ACC112 (cell line): ENCODE measurements around the gene POU2F3.

Source experiments
- H2AFZ ChIP-seq: fragments of 200-600 bp; sonication (generic); one replicate; pipeline ENCODE4 v1.6.0; 2017; ENCODE audit warnings: antibody characterized with exemption, low read length; ENCODE audit not compliant: unreplicated experiment
- H3K27ac ChIP-seq: fragments of 200-600 bp; sonication (generic); 2 replicates; pipeline ENCODE4 v1.5.1; 2014; ENCODE audit warnings: low read depth, mild to moderate bottlenecking, antibody characterized with exemption, low read length, moderate library complexity
- H3K27me3 ChIP-seq: fragments of 200-600 bp; sonication (generic); 2 replicates; pipeline ENCODE4 v1.6.1; 2014; ENCODE audit warnings: mild to moderate bottlenecking, antibody characterized with exemption, low read length, moderate library complexity, mixed read lengths; ENCODE audit not compliant: insufficient read depth
- H3K36me3 ChIP-seq: fragments of 200-600 bp; sonication (generic); 2 replicates; pipeline ENCODE4 v1.6.1; 2016; ENCODE audit warnings: mild to moderate bottlenecking, antibody characterized with exemption, low read length, moderate library complexity, mixed read lengths; ENCODE audit not compliant: insufficient read depth
- H3K4me1 ChIP-seq: fragments of 200-600 bp; sonication (generic); one replicate; pipeline ENCODE4 v1.6.1; 2016; ENCODE audit warnings: low read length, mixed read lengths; ENCODE audit not compliant: insufficient read depth, unreplicated experiment, control insufficient read depth
- H3K4me3 ChIP-seq: fragments of 200-600 bp; sonication (generic); 2 replicates; pipeline ENCODE4 v1.5.1; 2014; ENCODE audit warnings: mild to moderate bottlenecking, low read depth, low read length
- H3K79me2 ChIP-seq: fragments of 200-600 bp; sonication (generic); one replicate; pipeline ENCODE4 v1.6.0; 2016; ENCODE audit warnings: low read length; ENCODE audit not compliant: control insufficient read depth, unreplicated experiment, insufficient read depth

POU2F3 gene

GRCh38 chr11:120288021-120288420, 48.1 kb downstream of the POU2F3 start:
- no peaks in the 10 kb centered on the region for H3K79me2 ChIP-seq
- H3K4me1 ChIP-seq: no peaks in the 10 kb centered on the region
- no peaks in the 10 kb centered on the region for H3K36me3 ChIP-seq
- no peak overlapping the region for H2AFZ ChIP-seq
- H3K27me3 ChIP-seq: peaks cover 51% of the 10 kb centered on the region
- no peak overlapping the region for H3K4me3 ChIP-seq
- H3K27ac ChIP-seq: no peak overlapping the region

GRCh38 chr11:120289426-120289825, 49.5 kb downstream of the POU2F3 start:
- H3K4me3 ChIP-seq: no peak overlapping the region
- no peak overlapping the region for H2AFZ ChIP-seq
- H3K27ac ChIP-seq: no peak overlapping the region
- H3K4me1 ChIP-seq: no peaks in the 10 kb centered on the region
- peaks cover 65% of the 10 kb centered on the region for H3K27me3 ChIP-seq
- H3K36me3 ChIP-seq: no peaks in the 10 kb centered on the region
- no peaks in the 10 kb centered on the region for H3K79me2 ChIP-seq

DNA sequence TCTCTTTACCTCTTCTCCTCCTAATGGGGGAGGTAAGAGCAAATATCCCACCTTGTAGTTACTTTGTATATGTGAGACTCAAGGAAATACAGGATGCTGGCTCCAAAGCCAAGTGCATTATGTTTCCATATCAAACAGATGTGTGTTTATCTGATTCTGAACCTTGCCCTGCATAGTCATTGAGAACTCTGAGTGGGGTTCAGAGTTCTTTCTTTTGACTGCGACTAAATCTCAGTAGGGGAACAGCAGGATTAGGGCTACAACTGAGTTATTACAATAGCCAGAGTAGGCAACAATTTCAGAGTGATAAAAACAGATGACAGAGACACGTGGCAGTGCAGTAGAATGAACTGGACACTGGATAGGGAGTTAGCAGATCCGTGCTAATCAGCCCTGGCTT, 51.0 kb downstream of the POU2F3 start:
- H3K79me2 ChIP-seq: no peaks in the 10 kb centered on the region
- H3K27ac ChIP-seq: no peak overlapping the region
- H3K4me1 ChIP-seq: no peaks in the 10 kb centered on the region
- no peak overlapping the region for H3K4me3 ChIP-seq
- H2AFZ ChIP-seq: no peak overlapping the region
- no peaks in the 10 kb centered on the region for H3K36me3 ChIP-seq
- H3K27me3 ChIP-seq: peaks cover 79% of the 10 kb centered on the region

DNA sequence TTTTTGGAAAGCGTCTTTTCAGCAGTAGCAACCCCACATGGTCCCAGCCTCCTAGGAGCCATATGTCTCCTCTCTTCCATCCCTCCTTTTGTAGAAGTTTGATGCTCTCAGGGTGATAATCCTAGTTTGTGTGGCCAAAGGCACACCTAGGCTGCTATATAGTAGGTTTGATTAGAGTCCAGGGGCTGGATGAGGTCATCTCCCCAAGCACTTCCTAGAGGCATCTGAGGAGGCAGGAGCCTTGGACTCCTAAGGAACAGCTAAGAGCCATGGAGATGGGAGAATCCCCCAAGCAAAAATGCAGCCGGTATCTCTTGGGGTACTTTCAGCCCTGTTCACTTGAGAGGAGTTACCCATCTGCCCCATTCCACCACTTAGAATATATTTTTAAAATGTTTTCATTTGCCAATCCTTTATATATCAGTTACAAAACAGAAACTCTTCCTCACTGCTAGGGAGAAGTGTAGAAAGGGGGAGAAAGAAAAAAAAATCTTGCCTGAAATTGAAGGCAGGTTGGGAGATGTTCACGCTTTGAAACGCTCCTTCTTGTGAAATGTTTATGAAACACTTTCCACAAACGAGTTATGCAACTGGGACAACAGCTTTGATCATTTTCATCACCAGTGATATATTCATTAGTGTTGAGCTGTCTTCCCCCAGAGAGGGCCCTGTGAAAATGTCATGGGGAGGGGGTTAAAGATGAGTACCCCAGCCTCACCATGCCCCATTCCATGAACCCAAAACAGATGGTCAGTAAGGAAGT, 53.3 kb downstream of the POU2F3 start:
- H3K4me3 ChIP-seq: no peak overlapping the region
- no peaks in the 10 kb centered on the region for H3K79me2 ChIP-seq
- H3K4me1 ChIP-seq: no peaks in the 10 kb centered on the region
- peaks cover 90% of the 10 kb centered on the region for H3K27me3 ChIP-seq
- H3K27ac ChIP-seq: no peak overlapping the region
- no peak overlapping the region for H2AFZ ChIP-seq
- H3K36me3 ChIP-seq: no peaks in the 10 kb centered on the region

- Histone ChIP-seq H3K27ac (no peak overlapping the region), H3K4me3 (no peak overlapping the region), H3K79me2 (no peaks in the 10 kb centered on the region), H2AFZ (no peak overlapping the region), H3K36me3 (no peaks in the 10 kb centered on the region), H3K27me3 (peaks cover 91% of the 10 kb centered on the region), H3K4me1 (no peaks in the 10 kb centered on the region)
Observed at GRCh38 chr11:120294096-120294495, 54.2 kb downstream of the POU2F3 start.

- H3K4me3 ChIP-seq: no peak overlapping the region
- H3K79me2 ChIP-seq: no peaks in the 10 kb centered on the region
- no peaks in the 10 kb centered on the region for H3K36me3 ChIP-seq
- peaks cover 91% of the 10 kb centered on the region for H3K27me3 ChIP-seq
- H3K27ac ChIP-seq: no peak overlapping the region
- no peak overlapping the region for H2AFZ ChIP-seq
- no peaks in the 10 kb centered on the region for H3K4me1 ChIP-seq
Observed at GRCh38 chr11:120295099-120295498, 55.2 kb downstream of the POU2F3 start.

GRCh38 chr11:120296554-120296953, 56.6 kb downstream of the POU2F3 start:
- peaks cover 82% of the 10 kb centered on the region for H3K27me3 ChIP-seq
- no peaks in the 10 kb centered on the region for H3K79me2 ChIP-seq
- H3K4me1 ChIP-seq: no peaks in the 10 kb centered on the region
- no peaks in the 10 kb centered on the region for H3K36me3 ChIP-seq
- no peak overlapping the region for H2AFZ ChIP-seq
- no peak overlapping the region for H3K4me3 ChIP-seq
- H3K27ac ChIP-seq: no peak overlapping the region

DNA sequence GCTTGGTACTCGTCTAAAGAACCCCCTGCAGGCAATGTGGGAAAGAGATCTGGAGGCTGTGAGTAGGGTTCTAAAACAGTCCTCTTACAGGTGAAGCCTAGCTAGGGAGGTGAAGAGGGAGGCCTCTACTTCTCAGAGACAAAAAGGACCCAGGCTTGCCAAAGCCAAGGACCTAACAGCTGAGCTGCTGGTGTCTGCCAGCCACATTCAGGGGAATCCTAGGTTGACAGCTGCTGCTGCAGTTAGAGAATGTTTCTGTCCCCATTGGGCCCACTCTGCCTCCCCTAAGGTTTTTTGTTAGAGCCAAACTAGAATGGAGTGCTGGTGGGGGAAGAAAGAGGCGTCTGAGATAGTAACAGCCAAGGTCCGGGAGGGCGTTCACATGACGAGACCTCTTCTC, 58.5 kb downstream of the POU2F3 start:
- H3K27ac ChIP-seq: no peak overlapping the region
- H3K36me3 ChIP-seq: no peaks in the 10 kb centered on the region
- peaks cover 64% of the 10 kb centered on the region for H3K27me3 ChIP-seq
- H3K4me1 ChIP-seq: no peaks in the 10 kb centered on the region
- no peaks in the 10 kb centered on the region for H3K79me2 ChIP-seq
- H2AFZ ChIP-seq: no peak overlapping the region
- no peak overlapping the region for H3K4me3 ChIP-seq

GRCh38 chr11:120302001-120302805, 62.3 kb downstream of the POU2F3 start:
- Histone ChIP-seq H3K27me3 (peaks cover 28% of the 10 kb centered on the region), H3K4me1 (peaks cover 11% of the 10 kb centered on the region), H2AFZ (no peak overlapping the region), H3K27ac (no peak overlapping the region), H3K4me3 (no peak overlapping the region), H3K36me3 (no peaks in the 10 kb centered on the region), H3K79me2 (no peaks in the 10 kb centered on the region)

- Histone ChIP-seq H3K27ac (no peak overlapping the region), H2AFZ (no peak overlapping the region), H3K4me1 (peaks cover 11% of the 10 kb centered on the region), H3K79me2 (no peaks in the 10 kb centered on the region), H3K4me3 (no peak overlapping the region), H3K27me3 (peaks cover 22% of the 10 kb centered on the region), H3K36me3 (no peaks in the 10 kb centered on the region)
Observed at GRCh38 chr11:120303004-120303637, 63.2 kb downstream of the POU2F3 start.
